Activated CD4-positive, CD25-positive, alpha-beta regulatory T cell (primary cell): ENCODE measurements around the gene OBSCN.
"Not testable (repeated sequence)": the region's sequence is repeated elsewhere in the genome, so short reads cannot be mapped to it uniquely, and the experiment has no call there.

Experiments used
- DNase-seq, 4 experiments: peaks; one replicate each; lab custom pipeline; 2025; lab: John Stamatoyannopoulos, UW

The OBSCN gene

DNA sequence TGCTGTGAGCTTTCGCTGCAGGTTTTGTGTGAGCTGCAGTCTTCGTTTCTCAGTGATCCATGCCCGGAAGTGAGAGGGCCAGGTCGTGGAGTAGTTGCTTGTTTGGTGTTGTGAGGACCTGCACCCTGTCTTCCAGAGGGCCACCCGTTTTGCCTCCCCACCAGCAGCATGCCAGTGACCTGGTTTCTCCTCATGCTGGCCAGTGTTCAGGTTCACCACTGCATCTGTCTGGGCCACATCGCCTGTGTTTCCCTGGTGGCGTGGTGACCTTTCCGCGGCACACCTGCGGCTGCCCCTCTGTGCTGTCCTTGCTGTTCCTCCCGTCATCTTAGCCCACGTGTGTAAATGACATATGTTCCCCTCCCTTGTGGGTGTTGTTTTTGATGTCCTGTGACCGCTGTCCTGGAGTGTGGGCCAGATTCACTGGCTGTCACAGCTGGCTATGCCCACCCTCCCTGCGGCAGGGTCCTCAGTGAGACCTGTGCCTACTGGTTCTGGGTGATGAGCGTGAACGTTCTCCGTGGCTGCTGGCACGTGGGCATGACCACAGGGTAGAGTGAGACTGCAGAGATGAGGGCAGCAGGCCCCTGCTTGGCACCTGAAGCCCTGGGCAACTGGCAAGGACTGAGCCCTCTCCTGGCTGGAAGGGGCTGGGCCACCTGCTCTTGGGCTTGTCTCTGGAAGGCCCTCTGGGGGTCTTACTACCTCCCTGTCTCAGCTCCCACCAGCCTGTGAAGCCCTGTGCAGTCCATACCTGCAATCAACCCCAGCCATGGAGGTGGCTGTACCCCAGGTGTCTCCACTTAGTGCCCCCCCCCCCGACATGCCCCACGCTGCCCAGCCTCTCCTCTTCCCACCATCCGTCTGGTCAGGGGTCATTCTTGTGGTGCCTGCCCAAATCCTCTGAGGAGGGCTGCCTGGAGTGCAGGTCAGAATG, 35.0 kb upstream of the OBSCN start:
- DNase-seq, result no peak

- not testable (repeated sequence) for DNase-seq
Observed at GRCh38 chr1:228173528-228174481, 34.0 kb upstream of the OBSCN start.

DNA sequence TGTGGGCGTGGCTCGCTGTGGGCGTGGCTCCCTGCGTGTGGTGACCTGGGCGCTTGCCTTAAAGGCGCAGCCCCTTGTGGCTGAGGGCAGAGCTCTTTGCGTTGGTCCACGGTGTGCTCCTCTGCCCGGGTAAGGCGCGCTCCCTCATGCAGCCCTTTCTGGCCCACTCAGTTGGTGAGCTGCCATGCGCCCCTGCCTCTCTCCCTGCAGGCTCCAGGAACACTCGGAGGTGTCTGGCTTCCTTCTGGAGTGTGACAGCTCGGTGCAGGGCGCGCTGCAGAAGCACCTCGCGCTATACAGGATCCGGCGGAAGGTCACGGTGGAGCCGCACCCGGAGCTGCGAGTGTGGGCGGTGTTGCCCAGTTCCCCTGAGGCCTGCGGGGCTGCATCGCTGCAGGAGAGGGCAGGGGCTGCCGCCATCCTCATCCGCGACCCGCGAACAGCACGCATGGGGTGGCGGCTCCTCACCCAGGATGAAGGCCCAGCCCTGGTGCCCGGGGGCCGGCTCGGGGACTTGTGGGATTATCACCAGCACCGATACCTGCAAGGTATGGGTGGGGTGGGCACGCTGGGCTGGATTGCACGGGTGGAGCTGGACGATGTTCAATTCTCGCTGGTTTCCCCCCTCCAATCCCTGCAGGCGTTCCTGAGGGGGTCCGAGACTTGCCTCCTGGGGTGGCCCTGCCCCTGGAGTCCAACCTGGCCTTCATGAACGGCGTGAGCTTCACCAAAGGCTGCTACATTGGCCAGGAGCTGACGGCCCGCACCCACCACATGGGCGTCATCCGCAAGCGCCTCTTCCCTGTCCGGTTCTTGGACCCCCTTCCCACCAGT, 33.1 kb upstream of the OBSCN start:
- DNase-seq, result no peak

GRCh38 chr1:228175316-228176023, 32.4 kb upstream of the OBSCN start:
- DNase-seq, result no peak

DNA sequence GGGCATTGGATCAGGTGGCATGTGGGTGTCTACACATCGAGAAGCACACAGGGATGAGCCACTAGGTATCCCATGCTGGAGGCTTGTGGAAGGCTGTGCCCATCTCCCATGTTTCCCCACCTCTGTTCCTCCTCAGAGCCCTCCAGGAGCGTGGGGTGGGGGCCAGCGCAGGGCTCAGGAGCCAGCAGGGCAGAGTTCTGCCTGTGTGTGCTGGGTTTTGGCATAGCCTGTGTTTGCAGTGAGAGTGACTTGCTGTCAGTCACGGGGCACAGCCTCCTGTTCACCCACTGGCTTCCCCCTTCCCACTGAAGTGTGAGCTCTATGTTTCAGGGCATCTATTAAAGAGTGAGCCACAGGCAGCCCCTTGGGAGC, 31.8 kb upstream of the OBSCN start:
- DNase-seq, result no peak

- no peak for DNase-seq
Observed at GRCh38 chr1:228176461-228177182, 31.2 kb upstream of the OBSCN start.

DNA sequence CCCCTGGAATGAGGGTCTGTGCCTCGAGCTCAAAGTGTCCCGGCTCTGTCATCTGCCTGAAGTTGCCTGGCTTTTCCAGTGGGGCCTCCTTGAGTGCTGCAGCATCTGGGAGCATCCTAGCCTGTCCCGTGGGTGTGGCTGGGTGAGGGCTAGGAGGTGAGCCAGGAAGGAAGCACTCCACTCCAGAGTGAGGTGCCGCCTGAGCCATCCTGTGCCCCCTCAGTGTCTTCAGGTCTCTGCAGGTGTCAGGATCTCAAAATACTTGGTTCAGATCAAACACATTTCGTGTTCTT, 30.7 kb upstream of the OBSCN start:
- no peak for DNase-seq

DNA sequence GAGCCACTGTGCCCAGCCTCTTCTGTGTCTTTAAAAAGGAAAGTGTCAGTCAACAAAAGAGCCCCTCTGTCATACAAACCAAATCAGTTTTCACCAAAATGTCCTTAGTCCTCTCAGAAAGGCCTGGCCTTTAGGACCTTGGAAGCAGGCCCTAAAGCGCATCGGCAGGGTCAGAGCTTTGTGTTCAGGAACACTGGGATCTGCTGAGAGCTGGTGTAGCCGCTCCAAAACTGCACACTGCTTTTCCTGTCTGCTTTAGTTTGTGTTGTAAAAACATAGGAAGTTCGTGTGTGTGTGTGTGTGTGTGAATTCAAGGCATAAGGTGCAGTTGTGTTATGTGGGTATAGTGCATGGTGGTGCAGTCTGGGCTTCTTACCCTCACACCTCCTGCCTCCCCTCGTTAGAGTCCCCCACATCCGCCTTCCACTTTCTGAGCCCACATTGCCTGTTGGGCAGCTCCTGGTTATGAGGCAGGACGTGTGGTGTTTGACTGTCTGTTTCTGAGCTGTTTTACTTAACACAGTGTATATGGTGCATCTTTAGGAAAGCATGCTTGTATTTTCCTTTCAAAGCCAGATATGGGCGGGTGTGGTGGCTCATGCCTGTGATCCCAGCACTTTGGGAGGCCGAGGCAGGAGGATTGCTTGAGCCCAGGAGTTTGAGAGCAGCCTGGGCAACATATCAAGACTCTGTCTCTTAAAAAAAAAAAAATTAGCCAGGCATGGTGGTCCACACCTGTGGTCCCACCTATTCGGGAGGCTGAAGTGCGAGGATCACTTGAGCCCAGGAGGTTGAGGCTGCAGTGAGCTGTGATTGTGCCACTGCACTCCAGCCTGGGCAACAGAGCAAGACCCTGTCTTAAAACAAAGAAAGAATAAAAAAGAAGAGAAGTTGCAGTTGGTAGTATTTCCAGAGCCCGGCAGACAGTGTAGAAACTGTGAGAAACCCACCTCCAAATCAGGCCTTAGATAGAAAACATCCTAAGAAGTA, 29.8 kb upstream of the OBSCN start:
- no peak for DNase-seq

GRCh38 chr1:228178737-228179684, 28.8 kb upstream of the OBSCN start:
- no peak for DNase-seq

- no peak for DNase-seq
Observed at GRCh38 chr1:228180271-228180958, 27.4 kb upstream of the OBSCN start.

- DNase-seq, result no peak
Observed at GRCh38 chr1:228180959-228181644, 26.7 kb upstream of the OBSCN start.

DNA sequence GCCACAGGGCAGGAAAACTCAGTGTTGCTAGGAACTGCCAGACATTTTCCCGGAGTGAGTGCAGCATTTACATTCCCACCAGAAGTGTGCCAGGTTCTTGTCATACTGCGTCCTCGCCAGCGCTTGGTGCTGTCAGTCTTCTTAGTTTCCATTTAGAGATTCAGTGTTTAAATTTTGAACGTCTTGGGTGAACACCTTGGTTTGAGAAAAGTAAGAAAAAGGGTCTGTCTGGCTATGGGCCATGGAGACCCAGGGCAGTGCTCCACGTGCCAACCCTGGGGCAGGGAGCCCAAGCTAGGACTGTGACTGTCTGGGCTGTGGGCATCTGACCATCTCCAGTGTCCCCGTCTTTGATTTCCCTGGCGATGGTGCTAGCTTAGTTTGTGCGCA, 26.2 kb upstream of the OBSCN start:
- no peak for DNase-seq

DNA sequence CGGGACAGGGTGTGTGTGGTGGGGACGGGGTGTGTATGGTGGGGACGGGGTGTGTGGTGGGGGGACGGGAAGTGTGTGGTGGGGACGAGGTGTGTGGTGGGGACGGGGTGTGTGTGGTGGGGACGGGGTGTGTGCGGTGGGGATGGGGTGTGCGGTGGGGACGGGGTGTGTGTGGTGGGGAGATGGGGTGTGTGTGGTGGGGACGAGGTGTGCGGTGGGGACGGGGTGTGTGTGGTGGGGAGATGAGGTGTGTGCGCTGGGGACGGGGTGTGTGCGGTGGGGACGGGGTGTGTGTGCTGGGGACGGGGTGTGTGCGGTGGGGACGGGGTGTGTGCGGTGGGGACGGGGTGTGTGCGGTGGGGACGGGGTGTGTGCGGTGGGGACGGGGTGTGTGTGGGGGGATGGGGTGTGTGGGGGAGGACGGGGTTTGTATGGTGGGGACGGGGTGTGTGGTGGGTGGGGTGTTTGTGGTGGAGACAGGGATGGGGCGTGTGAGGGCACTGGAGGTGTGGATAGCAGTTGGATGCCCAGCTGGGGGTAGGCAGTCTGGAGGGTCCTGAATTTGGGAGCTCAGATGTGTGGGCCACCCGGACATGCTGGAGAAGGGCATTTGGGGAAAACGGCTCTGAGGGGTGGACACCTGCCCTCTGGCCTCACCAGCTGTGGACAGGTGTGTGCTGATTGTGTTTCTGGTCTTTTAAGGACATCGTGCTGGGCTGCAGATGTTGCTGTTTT, 25.4 kb upstream of the OBSCN start:
- DNase-seq, result no peak

- no peak for DNase-seq
Observed at GRCh38 chr1:228184152-228184551, 23.7 kb upstream of the OBSCN start.

DNA sequence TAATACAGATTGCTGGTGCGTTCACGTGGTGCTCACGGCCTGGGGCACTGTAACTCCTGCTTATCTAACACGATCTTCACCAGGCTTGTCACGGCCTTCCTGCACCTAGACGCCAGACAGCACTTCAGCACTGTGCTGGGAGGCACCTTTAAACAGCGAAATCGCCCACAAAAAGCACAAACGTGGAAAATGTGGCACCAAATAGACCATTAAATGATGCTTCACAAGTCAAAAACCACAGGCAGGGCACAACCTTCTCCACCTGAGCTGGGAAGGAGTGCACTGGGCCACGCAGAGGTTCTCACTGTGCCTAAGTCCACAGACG, 22.2 kb upstream of the OBSCN start:
- no peak for DNase-seq

- not testable (repeated sequence) for DNase-seq
Observed at GRCh38 chr1:228188249-228188648, 19.6 kb upstream of the OBSCN start.

DNA sequence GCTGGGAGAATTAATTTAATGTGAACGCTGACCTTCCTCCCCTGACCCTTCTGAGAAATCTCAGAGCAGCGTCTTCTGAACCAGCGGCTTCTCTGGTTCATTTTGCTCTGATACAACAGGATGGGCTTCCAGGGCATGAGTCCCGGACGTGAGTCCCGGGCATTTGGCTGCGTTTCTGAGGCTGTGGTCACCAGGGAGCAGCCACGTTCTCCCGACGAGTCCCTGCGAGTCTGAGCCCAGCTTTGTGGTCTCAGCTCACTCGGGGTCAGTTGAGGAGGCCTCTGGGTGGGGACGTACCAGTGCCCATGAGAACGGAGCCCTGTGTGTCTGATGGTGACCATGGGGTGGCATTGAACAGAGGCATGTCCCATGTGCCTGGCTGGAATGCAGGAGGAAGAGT, 17.7 kb upstream of the OBSCN start:
- DNase-seq, result no peak
